Inferior parietal cortex (tissue), 1 donor: Measurements from ENCODE around the gene MLPH.

Source experiments
- DNase-seq: peaks from one replicate; pipeline ENCODE4 v3.0.0-alpha.2; 2016; ENCODE audit errors: extremely low spot score

Gene MLPH

DNA sequence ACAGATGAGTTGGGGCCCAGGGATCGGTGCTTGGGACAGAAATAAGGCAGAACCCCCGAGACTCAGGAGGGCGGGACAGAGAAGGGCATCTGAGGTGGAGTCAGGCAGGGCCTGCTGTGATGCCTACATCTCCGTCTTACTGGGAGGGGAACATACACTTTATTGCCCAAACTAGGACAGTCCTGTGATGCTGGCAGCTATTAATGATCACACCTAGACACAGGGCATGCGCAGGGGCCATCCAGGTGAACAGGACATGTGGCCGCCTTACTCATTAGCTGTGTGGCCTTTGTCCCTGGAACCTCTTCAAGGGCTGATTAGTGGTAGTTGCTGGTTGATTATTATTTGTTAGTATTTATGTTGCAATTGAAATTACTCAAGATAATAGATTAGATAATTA lies 33.2 kb downstream of the MLPH start:
- DNase-seq = no peak

GRCh38 chr2:237524631-237525030 lies 37.6 kb downstream of the MLPH start:
- no peak for DNase-seq

- DNase-seq = no peak
These were observed 38.6 kb downstream of the MLPH start for GRCh38 chr2:237525559-237526157.

DNA sequence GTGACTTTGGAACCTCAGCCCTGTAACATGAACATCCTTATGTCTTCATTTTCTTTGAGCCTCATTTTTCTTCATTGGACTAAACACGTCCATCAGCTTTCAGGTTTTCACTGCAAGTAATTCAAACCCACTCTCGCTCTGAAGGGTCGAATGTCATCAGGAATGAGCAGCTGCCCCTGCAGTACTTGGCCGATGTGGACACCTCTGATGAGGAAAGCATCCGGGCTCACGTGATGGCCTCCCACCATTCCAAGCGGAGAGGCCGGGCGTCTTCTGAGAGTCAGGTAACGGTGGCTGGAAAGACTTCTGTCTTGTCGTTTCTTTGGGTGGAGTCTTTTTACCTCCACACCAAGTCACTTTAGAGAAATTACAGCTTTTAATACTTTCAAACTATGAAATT lies 40.2 kb downstream of the MLPH start:
- no peak for DNase-seq

DNA sequence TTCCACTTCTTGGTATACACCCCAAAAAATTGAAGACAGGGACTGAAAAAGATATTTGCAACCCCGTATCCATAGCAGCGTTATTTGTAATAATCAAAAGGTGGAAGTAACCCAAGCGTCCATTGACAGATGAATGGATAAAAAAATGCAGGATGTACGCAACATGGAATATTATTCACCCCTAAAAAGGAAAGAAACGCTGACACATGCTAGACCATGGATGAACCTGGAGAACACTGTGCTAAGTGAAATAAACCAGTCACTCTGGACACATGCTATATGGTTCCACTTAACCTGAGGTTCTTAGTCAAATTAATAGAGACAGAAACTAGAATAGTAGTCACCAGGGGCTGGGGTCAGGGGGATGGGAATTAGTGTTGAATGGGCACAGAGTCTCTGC lies 40.7 kb downstream of the MLPH start:
- no peak for DNase-seq

GRCh38 chr2:237529452-237530402 lies 42.7 kb downstream of the MLPH start:
- DNase-seq = no peak

DNA sequence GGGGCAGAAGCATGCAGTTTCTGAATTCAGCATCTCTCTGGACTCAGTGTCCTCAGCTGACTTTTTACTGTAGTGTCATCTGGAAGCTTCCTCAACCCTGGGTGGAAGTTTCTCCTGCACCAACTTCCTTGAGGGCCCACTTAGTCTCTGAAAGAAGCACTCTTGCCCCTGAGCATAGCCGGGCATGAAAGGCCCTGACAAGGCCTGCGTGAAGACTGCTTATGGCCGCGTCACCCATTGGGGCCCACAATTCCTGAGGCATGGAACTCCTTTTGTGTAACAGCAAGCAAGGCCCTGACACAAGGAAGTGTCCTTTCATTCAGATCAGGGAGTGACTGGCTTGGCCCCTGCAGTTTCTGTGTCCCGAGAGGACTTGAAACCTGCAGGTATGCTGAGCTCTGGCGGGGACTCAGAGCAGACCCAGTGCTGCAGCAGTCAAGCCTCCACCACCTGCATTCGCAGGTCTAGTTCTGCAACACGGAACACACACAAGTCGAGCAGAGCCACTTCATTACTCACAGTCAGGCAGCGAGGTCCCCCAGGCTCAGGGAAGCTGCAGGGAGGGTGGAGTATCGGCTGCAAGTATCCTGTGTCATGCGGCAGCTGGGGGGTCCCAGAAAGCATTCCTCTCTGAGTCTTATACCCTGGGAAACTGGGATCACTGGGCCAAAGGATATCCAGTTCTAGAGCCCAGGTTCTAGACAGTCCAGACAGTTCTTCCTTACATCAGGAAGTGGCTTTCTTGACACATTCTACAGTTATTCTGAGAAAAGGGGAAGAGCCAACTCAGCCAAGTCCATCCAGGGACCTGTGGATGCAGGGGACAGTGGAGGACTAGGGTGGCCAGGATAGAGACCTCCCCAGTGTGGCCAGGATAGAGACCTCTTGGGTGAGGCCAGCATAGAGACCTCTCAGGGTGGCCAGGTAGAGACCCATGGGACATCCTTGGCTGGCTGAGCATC lies 43.7 kb downstream of the MLPH start:
- DNase-seq = no peak

- DNase-seq = no peak
These were observed 45.1 kb downstream of the MLPH start for GRCh38 chr2:237532160-237532559.

GRCh38 chr2:237533668-237534161 lies 46.7 kb downstream of the MLPH start:
- DNase-seq = no peak

GRCh38 chr2:237534380-237534779 lies 47.3 kb downstream of the MLPH start:
- no peak for DNase-seq

- DNase-seq = no peak
These were observed 48.5 kb downstream of the MLPH start for GRCh38 chr2:237535385-237536082.

- DNase-seq = no peak
These were observed 49.0 kb downstream of the MLPH start for GRCh38 chr2:237536083-237536415.

- DNase-seq = no peak
These were observed 49.6 kb downstream of the MLPH start for GRCh38 chr2:237536617-237537016.

DNA sequence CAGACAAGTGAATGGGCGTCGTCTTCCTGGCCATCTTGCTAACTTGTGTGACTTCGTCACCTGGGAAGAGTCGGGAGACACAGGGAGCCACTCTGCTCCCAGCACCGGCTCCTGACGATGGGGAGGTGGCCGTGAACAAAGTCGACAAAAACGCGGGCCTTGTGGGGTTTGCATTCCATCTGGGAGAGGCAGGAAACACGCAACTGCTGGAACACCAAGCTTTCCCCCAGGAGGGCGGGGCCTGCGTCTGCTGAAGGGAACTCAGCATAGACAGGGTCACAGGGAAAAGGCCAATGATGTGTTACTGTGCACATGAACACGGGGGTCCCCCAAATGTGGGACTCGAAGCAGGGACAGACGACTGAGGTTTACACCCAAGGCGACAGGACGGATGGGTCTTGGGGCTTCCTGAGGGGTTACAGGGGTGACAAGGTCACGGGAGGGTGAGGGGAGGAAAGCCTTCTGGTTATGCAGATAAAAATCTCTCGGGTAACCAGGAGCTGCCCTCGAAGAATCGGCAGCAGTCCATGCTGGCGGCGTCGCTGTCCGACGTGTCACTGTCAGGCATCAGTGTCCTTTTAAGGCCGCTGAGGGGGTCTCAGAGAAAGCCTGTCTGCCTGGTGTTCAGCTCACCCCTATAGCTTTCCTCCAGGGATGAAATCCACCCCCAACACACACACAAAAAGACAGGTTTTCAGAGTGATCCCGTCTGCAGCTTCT lies 51.1 kb downstream of the MLPH start:
- no peak for DNase-seq

GRCh38 chr2:237538901-237539300 lies 51.9 kb downstream of the MLPH start:
- no peak for DNase-seq

DNA sequence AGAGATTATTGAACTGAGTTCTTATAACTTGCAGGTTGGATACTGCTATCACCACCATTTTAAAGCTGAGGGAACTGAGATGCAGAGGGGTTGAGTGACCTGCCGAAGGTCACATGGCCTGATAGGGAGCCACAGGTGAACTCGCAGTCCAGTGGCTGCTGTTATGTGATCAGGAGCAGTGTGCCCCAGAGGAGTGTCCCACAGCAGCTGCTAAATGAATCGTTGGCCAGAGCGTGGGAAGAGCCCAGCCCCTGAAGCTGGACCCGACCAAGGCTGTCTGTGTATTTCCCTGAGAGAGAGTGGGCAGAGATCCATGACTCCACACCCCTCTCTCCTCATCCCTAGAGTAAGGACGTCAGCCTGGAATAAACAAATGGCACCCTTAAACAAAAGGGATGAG lies 52.6 kb downstream of the MLPH start:
- no peak for DNase-seq

- no peak for DNase-seq
These were observed 53.2 kb downstream of the MLPH start for GRCh38 chr2:237540223-237540775.

- DNase-seq = no peak
These were observed 53.8 kb downstream of the MLPH start for GRCh38 chr2:237540823-237541222.

DNA sequence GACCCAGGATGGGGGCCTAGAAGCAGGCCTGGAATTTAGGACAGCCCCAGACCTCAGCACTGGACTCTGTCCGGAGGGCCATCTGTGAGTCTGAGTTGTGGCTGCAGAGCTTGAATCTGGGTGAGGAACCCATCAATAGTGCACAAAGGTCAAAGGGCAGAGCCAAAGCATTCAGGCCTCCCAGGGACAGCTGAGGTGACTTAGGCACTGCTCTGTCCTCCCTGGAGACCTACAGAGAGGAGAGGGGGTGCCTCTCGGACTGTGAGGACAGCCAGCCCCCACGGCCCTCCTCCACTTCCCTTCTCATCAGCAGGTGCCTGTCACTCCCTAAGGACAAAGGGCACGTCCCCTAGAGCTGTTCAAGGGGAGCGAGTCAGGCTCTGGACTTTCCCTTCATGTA lies 54.2 kb downstream of the MLPH start:
- no peak for DNase-seq

DNA sequence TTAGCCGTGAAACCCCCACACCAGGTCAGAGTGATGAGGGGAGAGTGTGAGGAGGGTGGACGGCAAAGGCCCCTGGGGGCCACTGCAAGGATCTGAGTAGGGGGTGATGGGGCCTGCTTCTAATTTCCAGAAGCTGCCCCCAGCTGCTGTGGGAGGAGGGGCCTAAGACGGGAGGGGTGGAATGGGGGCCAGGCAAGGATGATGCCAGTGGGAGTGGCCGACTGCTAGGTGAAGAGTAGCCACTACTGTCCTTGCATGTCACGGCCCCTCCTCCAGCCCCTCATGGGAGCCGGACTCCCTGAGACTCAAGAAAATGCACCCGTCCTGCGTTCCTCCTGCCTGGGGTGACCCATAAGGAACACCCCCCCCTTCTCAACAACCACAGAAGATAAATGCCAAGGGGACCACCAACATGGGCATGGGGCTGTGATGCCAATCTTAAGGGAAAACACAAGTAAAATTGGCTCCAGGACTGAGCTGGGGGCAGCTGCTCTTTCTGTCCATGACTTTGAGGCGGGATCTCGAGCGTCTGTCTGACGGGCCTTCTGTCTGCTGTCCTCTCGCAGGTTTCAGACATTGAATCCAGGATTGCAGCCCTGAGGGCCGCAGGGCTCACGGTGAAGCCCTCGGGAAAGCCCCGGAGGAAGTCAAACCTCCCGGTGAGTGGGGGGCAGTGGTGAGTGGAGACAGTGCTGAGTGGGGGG lies 55.1 kb downstream of the MLPH start:
- DNase-seq = no peak
